A172 (cell line): ENCODE data around the gene MBD3L1. TPM values are rescaled to one million over a fixed set of nuclear protein-coding genes. Genes with fewer than 3 reads are reported as not detected.
A peak's percentile ranks its signal among the peaks of the same experiment; 100 is the strongest.

Experiments
- DNase-seq: peaks from one replicate; pipeline ENCODE4 v3.0.0-alpha.2; 2015; ENCODE audit warnings: low spot score
- total RNA-seq: library from RNA; depleted of rRNA; stranded (reverse); fragments of >200 nt; shearing (Covaris generic); gene quantifications from 2 replicates; pipeline ENCODE4 v1.2.3, GENCODE V29; 2014; rRNA removed

Gene MBD3L1
- not detected in 2 replicates for total RNA-seq

DNA sequence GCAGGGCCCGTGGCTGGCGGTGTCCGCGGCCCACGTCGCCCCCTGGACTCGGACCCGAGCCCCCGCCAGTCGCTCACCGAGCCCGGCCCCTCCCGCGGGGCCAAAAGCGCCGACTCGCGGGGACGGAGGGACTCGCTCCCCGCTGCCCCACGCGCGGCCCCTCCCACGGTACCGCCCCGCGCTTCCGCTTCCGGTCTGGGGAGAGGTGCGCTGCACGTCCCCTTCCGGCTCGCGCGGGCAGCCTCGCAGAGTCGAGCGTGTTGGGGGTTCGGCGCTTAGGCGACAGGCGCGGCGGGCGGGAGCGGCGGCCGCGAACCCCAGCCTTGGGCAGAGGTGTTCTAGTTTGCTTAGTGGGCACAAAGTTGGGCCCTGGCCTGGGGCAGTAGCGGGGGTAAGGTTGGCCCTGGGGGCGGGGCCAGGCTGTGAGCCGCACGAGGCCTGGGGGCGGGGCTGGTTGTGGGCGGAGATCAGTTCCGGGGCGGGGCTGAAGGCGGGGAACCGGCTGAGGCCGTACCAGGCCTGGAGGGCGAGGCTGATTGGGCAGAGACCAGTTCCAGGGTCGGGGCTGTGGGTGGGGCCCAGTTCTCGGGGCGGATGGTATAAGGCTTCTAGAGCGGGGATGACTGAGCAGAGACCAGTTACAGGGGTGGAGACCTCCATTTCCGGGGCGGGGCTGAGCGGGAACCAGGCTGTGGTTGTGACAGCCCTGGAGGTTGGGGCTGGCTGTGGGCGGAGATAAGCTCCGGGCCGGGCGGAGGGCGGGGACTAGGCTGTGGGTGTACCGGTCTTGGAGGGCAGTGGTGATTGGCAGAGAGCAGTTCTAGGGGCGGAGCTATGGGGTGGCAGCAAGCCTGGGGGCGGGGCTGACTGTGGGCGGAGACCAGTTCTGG lies at the start of gene MBD3L1, which contains the start of gene ZNF558:
Gene MBD3L1, plus strand, starts transcription at position 246 of the 890 bp plus-strand sequence. CDS start 10,302 bp downstream, outside the sequence.
Gene ZNF558, minus strand, starts transcription at position 173 of the 890 bp plus-strand sequence. CDS start 9,645 bp downstream, outside the sequence.
- DNase-seq = peak; percentile 98

DNA sequence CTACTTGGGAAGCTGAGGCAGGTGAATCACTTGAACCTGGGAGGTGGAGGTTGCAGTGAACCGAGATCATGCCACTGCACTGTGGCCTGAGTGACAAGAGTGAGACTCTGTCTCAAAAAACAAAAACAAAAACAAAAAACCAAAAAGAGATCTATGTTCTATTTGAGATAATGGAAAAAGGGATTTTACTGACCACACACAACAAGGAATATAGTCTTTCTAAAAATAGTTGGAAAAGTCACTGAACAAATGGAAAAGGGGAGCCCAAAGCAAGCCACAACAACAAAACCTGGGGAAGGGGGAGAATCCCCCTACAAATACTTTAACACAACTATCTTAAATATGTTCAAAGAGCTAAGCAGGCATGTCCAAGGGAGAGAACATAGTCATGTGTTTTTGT lies 37.4 kb upstream of the MBD3L1 start:
- DNase-seq = no peak

DNA sequence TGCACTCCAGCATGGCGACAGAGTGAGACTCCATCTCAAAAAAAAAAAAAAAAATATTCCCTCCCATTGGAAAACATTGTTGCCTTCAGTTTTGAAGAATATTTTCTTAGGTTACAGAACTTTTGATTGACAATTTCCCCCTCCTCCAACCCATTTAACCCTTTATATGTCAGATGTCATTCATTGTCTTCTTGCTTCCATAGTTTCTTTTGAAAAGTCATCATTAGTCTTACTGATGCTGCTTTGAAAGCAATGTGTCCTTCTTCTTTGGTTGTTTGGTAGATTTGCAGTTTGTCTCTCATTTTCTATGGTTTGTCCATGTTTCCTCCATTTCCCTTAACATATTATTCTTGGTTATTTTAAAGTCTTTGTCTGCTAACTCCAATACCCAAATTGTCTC lies 25.5 kb upstream of the MBD3L1 start:
- no peak for DNase-seq

DNA sequence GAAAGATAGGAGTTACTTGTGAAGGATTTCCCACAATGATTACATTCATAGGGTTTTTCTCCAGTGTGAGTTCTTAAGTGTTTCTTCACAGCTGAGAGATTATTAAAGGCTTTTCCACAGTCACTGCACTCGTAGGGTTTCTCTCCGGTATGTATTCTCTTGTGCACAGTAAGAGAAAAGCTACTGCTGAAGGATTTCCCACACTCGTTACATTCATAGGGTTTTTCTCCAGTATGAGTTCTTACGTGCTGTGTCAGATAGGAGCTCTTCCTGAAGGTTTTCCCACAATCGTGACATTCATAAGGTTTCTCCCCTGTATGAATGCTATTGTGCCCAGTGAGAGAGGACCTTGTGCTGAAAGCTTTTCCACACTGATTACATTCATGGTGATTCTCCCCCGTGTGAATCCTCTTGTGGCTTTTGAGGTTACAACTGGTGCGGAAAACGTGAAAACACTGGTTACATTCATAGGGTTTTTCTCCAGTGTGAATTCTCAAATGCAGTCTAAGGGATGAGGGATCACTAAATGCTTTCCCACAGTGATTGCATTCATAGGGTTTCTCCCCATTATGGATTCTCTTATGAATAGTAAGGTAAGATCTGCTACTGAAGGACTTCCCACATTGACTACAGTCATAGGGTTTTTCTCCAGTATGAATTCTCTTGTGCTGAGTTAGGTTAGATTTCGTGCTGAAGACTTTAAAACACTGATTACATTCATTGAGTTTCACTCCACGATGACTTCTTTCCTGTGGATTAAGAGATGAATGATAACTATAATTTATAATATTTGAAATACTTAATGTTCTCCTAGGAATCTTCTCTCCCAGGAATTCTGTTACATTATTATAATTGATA lies 20.6 kb upstream of the MBD3L1 start:
- DNase-seq = peak; percentile 15

DNA sequence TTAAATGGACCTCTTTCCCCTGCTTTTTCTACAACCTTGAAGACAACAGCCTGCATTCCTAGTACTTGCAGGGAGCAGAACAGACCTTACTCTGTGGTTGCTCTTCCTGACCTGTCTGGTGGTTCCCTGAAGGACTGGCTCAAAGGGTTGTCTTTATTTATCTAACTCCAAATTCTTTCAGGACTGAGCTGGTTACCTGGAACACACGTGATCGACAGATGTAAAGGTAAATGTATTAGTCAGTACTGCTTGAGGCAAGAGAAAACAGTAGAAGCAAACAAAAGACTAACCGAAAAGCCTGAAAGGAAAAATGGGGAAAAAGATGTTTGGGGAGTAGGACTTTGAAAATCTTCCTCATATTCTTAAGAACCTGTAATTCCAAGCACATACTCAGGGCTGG lies 18.0 kb upstream of the MBD3L1 start:
- no peak for DNase-seq

DNA sequence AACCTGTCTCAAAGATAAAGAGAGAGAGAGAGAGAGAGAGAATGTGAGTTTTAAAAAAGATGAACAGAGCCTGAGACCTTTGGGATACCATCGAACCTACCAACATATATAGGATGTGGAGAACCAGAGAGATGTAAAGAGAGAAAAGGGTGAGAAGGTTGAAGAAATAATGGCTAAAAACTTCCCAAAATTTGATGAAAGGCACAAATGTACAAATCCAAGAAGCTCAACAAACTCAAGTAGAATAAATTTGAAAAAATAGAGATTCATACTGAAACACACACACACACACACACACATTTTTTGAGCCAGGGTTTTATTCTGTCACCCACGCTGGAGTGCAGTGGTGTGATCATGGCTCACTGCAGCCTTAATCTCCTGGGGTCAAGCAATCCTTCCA lies 16.4 kb upstream of the MBD3L1 start:
- no peak for DNase-seq

DNA sequence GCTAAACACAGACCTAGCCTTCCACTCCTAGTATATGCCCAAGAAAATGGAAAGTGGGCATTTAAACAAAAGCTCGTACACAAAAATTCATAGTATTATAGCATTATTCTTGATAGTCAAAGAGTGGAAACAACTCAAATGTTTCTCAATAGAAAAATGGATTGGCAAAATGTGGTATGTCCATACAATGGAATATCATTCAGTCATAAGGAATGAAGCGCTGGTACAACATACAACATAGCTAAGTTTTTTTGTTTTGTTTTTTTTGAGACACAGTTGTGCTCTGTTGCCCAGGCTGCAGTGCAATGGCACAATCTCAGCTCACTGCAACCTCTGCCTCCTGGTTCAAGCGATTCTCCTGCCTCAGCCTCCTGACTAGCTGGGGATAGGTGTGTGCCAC lies 11.9 kb upstream of the MBD3L1 start:
- DNase-seq = no peak

DNA sequence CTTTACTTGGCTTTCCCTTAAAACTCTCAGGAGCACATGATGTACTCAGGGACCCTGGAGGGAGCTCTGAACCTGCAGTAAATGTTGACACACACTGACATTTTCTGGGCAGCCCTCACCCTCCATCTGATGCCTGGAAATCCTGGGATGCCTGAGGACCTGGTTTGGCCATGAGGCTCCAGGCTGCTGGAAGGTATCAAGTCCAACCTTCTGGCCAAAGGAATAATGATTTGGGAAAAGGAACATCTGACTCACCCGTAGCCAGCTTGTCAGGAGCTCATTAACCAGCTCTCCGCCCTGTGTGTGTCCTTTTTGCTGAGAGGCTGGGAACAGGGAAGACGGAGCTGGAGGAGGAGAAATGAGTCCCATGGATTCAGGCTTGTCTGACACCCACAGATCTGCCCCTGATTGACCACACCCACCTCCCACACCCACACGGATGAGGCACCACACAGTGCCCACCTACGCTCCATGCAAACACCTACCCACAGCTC lies 10.4 kb upstream of the MBD3L1 start:
- DNase-seq = no peak

DNA sequence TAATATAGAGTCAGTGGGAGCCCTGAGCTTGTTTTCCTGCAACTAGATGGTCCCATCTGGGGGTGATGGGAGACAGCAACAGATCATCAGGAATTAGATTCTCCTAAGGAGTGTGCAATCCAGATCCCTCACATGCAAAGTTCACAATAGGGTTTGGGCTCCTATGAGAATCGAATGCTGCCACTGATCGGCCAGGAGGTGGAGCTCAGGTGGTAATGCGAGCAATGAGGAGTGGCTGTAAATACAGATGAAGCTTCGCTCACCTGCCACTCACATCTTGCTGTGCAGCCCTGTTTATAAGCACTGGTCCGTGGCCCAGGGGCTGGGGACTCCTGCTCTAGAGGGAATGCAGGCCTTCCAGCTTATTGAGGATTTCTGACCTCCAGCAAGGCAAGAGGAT lies 5.8 kb upstream of the MBD3L1 start:
- DNase-seq = no peak

DNA sequence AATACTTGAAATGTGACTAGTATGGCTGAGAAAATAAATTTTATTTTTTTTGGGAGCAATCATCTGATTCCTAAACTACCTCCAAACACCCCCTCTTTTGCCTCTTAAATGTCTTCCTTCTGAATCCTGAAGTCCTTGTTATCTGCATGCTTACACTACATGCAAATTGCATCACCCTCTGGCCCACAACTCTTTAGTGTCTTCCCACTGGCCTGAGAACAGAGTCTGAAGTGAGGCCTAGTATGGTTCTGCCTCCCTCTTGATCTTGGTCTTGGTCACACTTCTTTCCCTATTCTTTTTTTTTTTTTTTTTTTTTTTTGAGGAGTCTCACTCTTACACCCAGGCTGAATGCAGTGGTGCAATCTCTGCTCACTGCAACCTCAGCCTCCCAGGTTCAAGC lies 4.9 kb upstream of the MBD3L1 start:
- DNase-seq = no peak

DNA sequence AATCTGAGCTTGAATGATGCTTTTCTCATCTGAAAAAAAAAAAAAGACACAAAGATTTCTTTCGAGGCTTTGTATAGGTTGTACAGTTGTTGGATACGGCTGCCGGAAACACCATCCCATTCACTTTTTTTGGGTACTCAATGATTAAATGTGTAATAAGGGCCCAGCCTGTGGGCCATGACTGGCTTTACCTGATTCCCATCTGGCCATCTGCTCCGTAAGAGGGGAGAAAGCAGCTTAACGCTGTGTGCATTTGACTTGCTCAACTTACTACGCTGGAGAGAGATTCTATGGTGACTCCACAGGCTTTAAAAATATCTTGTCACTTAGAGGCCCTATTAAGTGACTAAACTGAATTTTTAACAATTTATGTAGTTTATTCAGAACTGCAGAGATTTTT lies 804 bp upstream of the MBD3L1 start:
- DNase-seq = no peak

DNA sequence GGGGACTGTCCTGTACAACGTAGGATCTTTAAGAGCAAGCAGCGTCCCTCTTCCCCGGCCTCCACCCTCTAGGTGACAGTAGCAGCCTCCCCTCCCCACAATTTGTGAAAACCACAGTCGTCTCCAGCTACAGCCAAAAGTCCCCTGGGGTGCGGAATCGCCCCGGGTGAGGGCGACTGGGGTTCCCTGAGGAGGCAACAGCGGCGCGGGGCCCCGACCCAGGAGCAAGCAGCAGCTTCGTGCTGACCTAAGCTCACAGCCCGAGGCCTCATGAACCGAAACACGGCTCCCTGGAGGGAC lies 395 bp upstream of the MBD3L1 start:
- no peak for DNase-seq

DNA sequence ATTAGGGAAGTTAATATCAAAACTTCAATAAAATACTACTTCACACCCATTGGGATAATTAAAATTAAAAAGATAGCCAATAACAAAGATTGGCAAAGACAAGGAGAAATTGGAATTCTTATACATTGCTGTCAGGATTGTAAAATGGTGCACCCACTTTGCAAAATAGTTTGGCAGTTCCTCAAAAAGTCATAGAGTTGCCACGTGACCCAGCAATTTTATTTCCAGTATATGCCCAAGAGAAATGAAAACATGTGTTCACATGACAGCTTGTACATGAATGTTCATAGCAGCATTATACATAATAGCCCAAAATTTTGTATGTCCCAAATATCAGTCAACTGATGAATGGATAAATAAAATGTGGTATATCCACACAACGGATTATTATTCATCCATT lies 3.3 kb downstream of the MBD3L1 start:
- no peak for DNase-seq

DNA sequence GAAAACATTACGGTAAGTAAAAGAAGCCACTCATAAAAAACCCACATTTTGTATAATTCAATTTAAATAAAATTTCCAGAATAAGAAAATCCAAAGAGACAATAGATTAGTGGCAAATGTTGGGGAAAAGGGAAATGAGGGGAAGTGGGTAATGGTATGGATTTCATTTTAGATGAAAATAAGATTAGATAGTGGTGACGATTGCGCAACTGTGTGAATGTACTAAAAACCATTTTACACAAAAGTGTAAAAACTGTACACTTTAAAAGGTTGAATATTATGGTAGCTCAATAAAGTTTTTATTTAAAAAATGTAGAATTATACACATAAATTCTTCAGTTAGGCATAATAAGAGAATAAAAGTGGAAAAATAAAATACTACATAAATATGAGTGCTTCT lies 3.7 kb downstream of the MBD3L1 start:
- no peak for DNase-seq

DNA sequence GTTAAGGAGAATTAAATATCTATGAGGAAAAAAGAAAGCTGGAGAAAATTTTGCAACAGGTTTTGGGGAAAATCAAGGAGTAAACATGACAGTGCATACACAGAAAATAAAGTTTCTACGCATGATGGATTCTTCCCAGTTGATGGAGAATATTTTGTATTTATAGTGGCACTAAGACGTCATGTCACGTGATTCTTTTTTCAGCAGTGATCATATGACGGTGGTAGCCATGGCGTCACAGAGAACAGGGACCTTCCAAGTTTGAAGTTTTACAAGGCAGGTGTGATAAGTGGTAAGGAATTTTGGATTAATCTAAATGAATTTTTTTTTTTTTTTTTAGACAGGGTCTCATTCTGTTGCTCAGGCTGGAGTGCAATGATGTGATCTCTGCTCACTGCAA lies 8.5 kb downstream of the MBD3L1 start:
- no peak for DNase-seq

DNA sequence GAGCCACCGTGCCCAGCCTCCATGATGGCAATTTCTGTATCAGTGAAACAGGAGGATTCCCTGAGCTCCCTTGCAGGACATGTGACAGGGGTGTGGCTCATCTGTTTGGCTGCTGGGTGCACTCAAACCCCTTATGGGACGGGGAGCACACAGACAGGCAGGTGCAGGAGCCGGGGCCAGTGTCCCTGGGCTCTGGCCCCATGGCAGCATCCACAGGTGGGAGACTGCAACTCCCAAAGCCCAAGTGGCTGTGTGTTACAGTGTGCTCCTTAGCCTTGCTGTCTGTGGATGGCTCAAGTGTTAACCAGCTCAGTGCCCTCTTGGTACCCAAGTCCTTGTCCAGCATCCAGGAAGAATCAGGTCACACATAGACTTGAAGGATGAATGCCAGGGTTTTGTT lies 14.6 kb downstream of the MBD3L1 start:
- DNase-seq = no peak

DNA sequence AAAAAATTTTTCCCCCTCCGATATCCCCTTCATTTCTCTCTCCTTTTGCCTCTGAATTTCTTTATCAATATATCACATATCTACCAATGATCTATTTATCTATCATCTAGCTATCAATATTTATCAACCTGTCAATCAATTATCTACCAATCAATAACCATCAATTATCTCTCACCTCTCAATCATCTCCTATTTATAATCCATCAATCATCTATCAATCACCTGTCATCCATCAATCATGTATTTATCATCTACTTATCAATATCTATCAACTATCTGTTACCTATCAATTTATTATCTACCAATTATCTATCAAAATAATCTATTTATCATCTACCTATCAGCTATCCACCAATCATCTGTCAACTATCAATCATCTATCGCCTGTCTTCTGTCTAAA lies 17.1 kb downstream of the MBD3L1 start:
- DNase-seq = no peak

DNA sequence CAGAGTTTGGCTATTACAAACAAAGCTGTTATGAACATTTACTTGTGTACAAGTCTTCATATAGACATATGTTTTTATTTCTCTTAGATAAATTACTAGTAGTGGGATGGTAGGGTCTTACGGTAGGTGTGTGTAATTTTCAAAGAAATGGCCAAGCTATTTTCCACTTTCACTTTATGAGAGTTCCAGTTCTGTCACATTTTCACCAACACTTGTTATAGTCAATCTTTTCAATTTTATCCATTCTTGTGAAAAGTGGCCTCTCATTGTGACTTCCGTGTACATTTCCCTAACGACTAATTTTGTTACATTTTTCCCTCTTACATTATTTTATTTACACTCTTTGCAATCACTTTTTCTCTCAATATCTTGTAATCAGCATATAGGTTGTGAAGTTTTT lies 18.3 kb downstream of the MBD3L1 start:
- no peak for DNase-seq

DNA sequence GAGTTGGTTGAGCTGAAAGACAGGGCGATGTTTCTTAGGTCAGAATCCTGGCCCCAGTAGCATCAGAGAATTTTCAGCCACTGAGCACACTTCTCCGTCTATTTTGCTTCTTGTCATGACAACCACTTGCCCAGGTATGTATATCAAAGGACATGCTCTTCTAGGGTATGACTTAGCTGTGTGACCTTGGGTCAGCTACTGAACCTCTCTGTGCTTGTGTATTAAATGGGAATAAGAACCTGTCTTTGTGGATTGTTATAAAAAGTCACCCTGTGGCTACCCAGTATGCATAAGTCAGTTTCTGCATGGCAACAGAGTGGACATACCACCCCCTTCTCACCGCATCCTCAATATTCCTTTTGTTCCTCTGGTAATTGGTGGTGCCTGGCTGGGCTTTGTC lies 26.1 kb downstream of the MBD3L1 start:
- no peak for DNase-seq

DNA sequence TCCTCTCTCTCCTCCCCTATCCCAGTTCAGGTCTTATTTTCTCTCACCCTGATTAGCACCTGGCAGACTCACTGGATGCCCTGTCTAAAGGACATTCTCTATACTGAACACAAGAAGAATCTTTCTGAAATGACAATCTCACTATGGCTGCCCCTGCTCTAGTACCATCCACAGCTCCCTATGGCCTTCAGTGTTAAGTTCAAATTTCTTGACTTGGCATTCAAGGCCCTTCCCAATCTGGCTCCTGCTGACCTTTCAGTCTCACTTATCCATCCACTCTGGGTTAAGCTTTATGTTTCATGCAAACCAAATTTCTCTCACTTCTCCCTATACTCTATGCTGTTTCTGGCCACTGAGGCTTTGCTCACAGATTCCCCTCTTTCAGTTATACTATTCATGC lies 34.2 kb downstream of the MBD3L1 start:
- DNase-seq = no peak

DNA sequence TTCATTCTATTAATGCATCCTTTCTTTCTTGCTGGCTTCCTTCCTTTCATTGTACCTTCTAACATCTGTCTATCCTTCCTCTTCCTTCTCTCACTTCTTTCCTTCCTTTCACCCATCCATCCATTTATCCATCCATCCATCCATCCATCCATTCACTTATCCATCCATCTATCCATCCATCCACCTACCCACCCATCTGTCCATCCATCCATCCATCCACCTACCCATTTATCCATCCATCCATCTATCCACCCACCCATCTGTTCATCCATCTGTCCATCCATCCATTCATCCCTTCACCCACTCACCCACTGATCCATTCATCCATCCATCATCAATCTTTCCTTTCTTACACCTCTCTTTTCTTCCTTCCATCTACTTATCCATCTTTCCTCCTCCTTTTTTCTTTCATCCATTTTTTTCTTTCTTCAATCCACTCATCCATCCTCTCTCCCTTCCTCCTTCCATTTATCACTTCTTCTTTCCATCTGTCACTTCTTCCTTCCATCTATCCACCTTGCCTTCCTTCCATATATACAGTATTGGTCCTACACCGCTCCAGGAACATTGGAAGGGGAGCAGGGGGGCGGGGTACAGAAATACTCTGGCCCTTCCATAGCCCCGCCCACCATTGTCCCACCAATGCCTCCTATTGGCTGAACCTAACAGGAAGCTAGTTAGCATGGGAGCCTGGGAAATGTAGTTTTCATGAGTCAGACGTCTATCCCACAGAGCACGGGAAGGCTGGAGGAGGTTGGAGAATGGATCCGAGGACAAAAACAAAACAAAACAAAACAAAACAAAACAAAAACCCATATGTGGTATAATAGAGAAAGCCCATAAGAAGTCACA lies 45.9 kb downstream of the MBD3L1 start:
- no peak for DNase-seq
